Aorta (tissue), 5 donors: Measurements from ENCODE around the gene DNAJC30. TPM values are rescaled to one million over a fixed set of nuclear protein-coding genes. Genes with fewer than 3 reads are reported as not detected.
A peak's percentile ranks its signal among the peaks of the same experiment; 100 is the strongest.

Experiments used
- ATAC-seq: fragments of 200-7000 bp; cut with Tn5 transposase; one replicate; pipeline ENCODE4 v1.9.1; 2022; ENCODE audit warnings: moderate library complexity; ENCODE audit not compliant: low FRiP score
- DNase-seq, 2 donors: peaks; one replicate each; pipeline ENCODE4 v3.0.0-alpha.2; 2020
- H3K27ac ChIP-seq, 2 donors: one replicate each; pipeline ENCODE4 v1.5.1; 2013; ENCODE audit warnings: low read length in 2 of 2, mild to moderate bottlenecking in 2 of 2, moderate library complexity in 2 of 2, control low read depth in 1 of 2, inconsistent platforms in 1 of 2, low read depth in 1 of 2
- H3K27me3 ChIP-seq, 2 donors: one replicate each; pipeline ENCODE4 v1.6.1; 2013; ENCODE audit warnings: control low read depth in 1 of 2, low read length in 1 of 2, mild to moderate bottlenecking in 1 of 2, moderate library complexity in 1 of 2; ENCODE audit not compliant: insufficient read depth in 2 of 2, control insufficient read depth in 1 of 2
- H3K36me3 ChIP-seq, 2 donors: one replicate each; pipeline ENCODE4 v1.6.1; 2013; ENCODE audit warnings: control low read depth in 1 of 2, low read length in 1 of 2, mild to moderate bottlenecking in 1 of 2; ENCODE audit not compliant: insufficient read depth in 2 of 2, control insufficient read depth in 1 of 2
- H3K4me1 ChIP-seq, 2 donors: one replicate each; pipeline ENCODE4 v1.6.1; 2013; ENCODE audit warnings: low read length in 2 of 2, control low read depth in 1 of 2, mild to moderate bottlenecking in 1 of 2, moderate library complexity in 1 of 2; ENCODE audit not compliant: insufficient read depth in 2 of 2, control insufficient read depth in 1 of 2
- H3K4me3 ChIP-seq, 2 donors: one replicate each; pipeline ENCODE4 v1.5.1; 2013; ENCODE audit warnings: low read length in 2 of 2, control low read depth in 1 of 2, mild to moderate bottlenecking in 1 of 2
- H3K9me3 ChIP-seq: one replicate; pipeline ENCODE4 v1.6.1; 2013; ENCODE audit warnings: mild to moderate bottlenecking, low read length; ENCODE audit not compliant: control insufficient read depth
- WGBS, 2 donors: extraction: QIAGEN DNeasy Blood & Tissue Kit; methylation state at CpG; one replicate each; pipeline ENCODE4 v1.1.7; 2013; 5-methylcytosine and 5-hydroxymethylcytosine counted together
- intact Hi-C, 2 donors: fragments of 100-400 bp; cut with DNase I; formaldehyde crosslinking; loops; one replicate each; pipeline versions ENCODE4 v1.14.2 to v1.15.0; 2022
- polyA plus RNA-seq, 2 donors: library from polyadenylated mRNA; stranded (reverse); fragments of 200-250 nt; gene quantifications; one replicate each; pipeline ENCODE4 v1.2.3, GENCODE V29; 2013
- total RNA-seq, 2 donors: library from RNA; stranded (reverse); fragmentation: NEBNext Ultra II Directional; extraction: Animal tissue kit (Norgen Biotek cat#: 25700); gene quantifications; one replicate each; pipeline ENCODE4 v1.2.1, GENCODE V29; 2021
- donor health status: healthy with polysubstance abuse.
- donor health status: Bipolar disorder and iron deficiency.
- donor health status: DM: no; HTN: no; CAD: no.
- donor health status: DM: no; HTN: no; CAD: no.
- donor health status: DM: yes; HTN: yes; CAD: no.

The DNAJC30 gene
- total and polyA plus RNA-seq, 4 donors: 4.5 to 7.8 (median 5.9) TPM

GRCh38 chr7:73652541-73652949 is 30.7 kb downstream of the DNAJC30 start:
- H3K27me3 ChIP-seq: peaks cover 0 to 2% of the 10 kb centered on the region in 2 donors
- no peaks in the 10 kb centered on the region for H3K36me3 ChIP-seq
- H3K27ac ChIP-seq: no peak overlapping the region
- WGBS, 2 donors: 73 to 81% methylated on average over 9 to 11 of the region's 11 CpGs
- ATAC-seq (no peak), DNase-seq (peak in 1 of 2 donors; percentile 13)
- no peak overlapping the region for H3K4me3 ChIP-seq
- H3K9me3 ChIP-seq: no peaks in the 10 kb centered on the region
- intact Hi-C loops: no loop called here
- H3K4me1 ChIP-seq: no peaks in the 10 kb centered on the region

DNA sequence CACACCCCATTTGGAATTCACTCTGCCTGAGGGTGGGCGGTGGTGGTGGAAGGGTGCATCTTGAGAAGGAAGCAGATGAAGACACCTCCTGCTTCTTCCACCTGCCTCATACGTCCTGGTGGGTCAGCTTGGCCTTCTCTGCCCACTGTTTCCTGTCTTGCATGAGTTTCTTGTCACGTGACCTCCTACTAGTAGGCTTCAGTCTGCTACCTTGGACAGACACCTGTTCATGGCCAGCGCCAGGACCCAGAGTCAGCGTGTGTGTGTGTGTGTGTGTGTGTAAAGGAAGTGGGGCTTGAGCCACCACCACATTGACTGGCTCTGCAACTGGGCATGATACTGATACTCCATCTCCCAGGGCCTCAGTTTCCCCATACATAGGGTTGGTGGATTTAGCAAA is 32.7 kb downstream of the DNAJC30 start:
- Histone ChIP-seq H3K4me3 (no peak overlapping the region), H3K4me1 (no peaks in the 10 kb centered on the region), H3K36me3 (no peaks in the 10 kb centered on the region), H3K27ac (no peak overlapping the region), H3K27me3 (peaks cover 0 to 2% of the 10 kb centered on the region in 2 donors), H3K9me3 (no peaks in the 10 kb centered on the region)
- ATAC-seq (no peak), DNase-seq (no peak)
- 65 to 71% methylated on average over 5 of the region's 5 CpGs for WGBS, 2 donors
- intact Hi-C loops: no loop called here

DNA sequence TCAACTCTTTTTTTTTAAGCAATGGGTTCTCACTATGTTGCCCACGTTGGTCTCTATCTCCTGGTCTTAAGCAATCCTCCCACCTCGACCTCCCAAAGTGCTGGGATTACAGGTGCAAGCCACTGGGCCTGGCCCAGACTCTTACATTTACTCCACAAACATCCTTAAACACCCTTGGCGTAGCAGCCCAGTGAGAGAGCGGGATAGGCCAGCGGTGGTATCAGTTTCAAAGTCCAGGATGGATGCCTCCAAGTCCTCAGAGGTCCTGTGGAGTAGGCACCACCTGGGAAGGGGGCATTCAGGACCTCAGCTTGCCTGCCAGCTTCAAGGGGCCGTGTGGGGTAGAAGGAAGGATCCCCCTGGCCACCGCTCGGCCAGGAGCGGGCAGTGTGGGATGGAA is 33.7 kb downstream of the DNAJC30 start:
- no peaks in the 10 kb centered on the region for H3K4me1 ChIP-seq
- H3K27me3 ChIP-seq: peaks cover 0 to 2% of the 10 kb centered on the region in 2 donors
- no peak overlapping the region for H3K4me3 ChIP-seq
- intact Hi-C loops: no loop called here
- no peak overlapping the region for H3K27ac ChIP-seq
- ATAC-seq (no peak), DNase-seq (no peak)
- 50 to 55% methylated on average over 9 of the region's 9 CpGs for WGBS, 2 donors
- no peaks in the 10 kb centered on the region for H3K36me3 ChIP-seq
- H3K9me3 ChIP-seq: no peaks in the 10 kb centered on the region

DNA sequence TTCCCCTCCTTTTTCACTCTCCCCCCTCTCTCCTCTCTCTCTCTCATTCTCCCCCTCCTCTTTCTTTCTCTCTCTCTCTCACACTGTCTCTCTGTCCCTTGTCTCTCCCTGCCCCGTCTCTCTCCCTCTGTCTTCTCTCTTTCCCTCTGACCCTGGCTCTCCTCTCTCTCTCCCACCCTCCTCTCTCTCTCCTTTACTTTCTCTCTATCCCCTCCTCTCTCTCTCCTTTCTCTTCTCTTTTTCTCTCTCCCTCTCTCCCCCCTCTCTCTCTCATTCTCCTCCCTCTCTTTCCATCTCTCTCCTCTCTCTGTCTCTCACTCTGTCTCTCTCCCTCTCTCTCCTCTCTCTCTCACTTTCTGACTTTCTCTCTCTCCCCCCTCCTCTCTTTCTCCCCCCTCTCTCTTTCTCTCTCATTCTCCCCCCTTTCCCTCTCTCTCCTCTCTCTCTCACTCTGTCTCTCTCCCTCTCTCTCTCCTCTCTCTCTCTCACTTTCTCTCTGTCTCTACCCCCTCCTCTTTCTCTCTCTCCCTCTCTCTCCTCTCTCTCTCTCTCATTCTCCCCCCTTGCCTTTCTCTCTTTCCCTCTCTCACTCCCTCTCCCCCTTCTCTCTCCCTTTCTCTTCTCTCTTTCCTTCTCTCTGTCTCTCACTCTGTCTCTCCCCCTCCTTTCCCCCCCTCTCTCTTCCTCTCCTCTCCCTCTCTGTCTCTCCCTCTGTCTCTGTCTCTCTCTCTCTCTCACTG is 34.5 kb downstream of the DNAJC30 start:
- Histone ChIP-seq H3K4me3 (no peak overlapping the region), H3K4me1 (no peaks in the 10 kb centered on the region), H3K27me3 (peaks cover 0 to 2% of the 10 kb centered on the region in 2 donors), H3K9me3 (no peaks in the 10 kb centered on the region), H3K36me3 (no peaks in the 10 kb centered on the region), H3K27ac (no peak overlapping the region)
- no peak for ATAC-seq
- intact Hi-C loops: no loop called here
- WGBS, 2 donors: 55 to 61% methylated on average over 1 of the region's 1 CpG
- DNase-seq: no peak

DNA sequence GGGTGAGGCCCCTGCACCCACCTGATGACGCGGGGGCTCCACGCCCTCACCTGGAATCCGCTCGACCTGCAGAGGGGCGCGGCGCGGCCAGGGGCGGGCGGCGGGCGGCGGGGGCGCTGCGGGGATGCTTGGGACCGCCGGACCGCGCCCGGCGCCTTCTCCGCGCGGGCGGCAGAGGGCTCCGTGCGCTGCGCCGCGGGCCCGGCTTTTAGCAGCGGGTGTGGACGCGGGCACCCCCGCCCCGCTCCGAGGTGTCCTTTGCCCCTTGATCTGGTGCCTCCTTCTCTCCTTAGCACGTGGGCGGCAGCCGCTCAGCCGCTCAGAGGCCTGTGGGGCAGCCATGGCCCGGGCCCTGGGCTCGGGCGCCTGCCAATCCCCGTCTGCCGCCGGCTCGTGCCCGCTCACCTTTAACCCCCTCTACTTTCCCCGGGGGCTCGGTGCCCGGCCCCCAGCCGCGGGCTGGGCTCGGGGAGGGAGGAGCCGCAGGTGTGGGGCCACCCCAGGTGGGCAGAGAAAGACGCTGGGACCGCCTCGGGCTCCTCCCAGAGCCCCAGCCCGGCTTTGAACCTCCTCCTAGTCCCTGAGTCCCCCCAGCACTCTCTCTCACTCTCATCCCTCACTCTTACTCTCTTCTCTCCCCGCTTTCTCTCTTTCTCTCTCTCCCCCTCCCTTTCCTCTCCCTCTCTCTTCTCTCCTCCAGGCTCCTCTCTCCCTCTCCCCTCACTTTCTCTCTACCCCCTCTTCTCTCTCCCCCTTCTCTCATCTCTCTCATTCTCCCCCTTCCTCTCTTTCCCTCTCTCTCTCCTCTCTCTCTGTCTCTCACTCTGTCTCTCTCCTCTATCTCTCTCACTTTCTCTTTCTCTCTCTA is 35.3 kb downstream of the DNAJC30 start:
- H3K9me3 ChIP-seq: no peaks in the 10 kb centered on the region
- WGBS, 2 donors: 1% methylated on average over 37 to 62 of the region's 62 CpGs
- no peaks in the 10 kb centered on the region for H3K4me1 ChIP-seq
- H3K36me3 ChIP-seq: no peaks in the 10 kb centered on the region
- intact Hi-C loops: no loop called here
- peak in 1 of 2 donors; percentile 42 for DNase-seq
- H3K4me3 ChIP-seq: peak overlapping the region; percentile 8 to 21
- peak; percentile 28 for ATAC-seq
- H3K27me3 ChIP-seq: peaks cover 0 to 2% of the 10 kb centered on the region in 2 donors
- H3K27ac ChIP-seq: no peak overlapping the region

GRCh38 chr7:73646785-73647724 is 36.2 kb downstream of the DNAJC30 start:
- H3K4me3 ChIP-seq: no peak overlapping the region
- H3K27ac ChIP-seq: no peak overlapping the region
- DNase-seq: no peak
- ATAC-seq: no peak
- intact Hi-C loops: no loop called here
- H3K4me1 ChIP-seq: no peaks in the 10 kb centered on the region
- H3K36me3 ChIP-seq: no peaks in the 10 kb centered on the region
- H3K27me3 ChIP-seq: peaks cover 0 to 2% of the 10 kb centered on the region in 2 donors
- WGBS, 2 donors: 47 to 59% methylated on average over 13 to 16 of the region's 16 CpGs
- H3K9me3 ChIP-seq: no peaks in the 10 kb centered on the region

DNA sequence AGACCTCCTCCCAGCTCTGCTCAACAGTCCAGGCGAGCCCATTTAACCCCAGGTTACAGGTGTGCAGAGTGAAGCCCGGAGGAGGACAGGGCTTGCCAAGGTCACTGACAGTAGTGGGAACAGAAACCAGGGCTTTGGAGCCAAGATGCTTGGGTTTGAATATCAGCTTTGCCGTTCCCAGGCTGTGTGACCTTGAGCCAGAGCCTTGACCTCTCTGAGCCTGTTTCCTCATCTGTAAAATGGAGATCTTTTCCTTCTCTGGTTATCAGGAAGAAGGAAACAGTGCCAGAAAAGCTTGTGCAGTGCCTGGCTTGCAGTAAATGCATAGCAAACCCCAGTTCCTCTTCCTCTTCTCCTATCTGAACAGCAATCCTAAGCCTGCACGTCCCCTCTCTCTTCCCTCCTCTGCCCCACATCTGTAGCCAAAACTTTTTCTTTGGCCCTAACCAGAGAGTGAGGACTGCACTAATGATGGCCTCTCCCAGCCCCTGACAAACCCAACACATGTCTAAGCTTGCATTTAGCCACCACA is 37.5 kb downstream of the DNAJC30 start:
- peaks cover 6% of the 10 kb centered on the region for H3K9me3 ChIP-seq
- H3K27ac ChIP-seq: no peak overlapping the region
- no peaks in the 10 kb centered on the region for H3K27me3 ChIP-seq
- no peaks in the 10 kb centered on the region for H3K36me3 ChIP-seq
- intact Hi-C loops: no loop called here
- H3K4me3 ChIP-seq: no peak overlapping the region
- no peak for ATAC-seq
- 53 to 67% methylated on average over 4 of the region's 4 CpGs for WGBS, 2 donors
- no peak for DNase-seq
- no peaks in the 10 kb centered on the region for H3K4me1 ChIP-seq

- no peak overlapping the region for H3K4me3 ChIP-seq
- DNase-seq: no peak
- H3K4me1 ChIP-seq: no peaks in the 10 kb centered on the region
- intact Hi-C loops: no loop called here
- 58 to 61% methylated on average over 5 of the region's 5 CpGs for WGBS, 2 donors
- H3K36me3 ChIP-seq: no peaks in the 10 kb centered on the region
- peak; percentile 45 for ATAC-seq
- no peak overlapping the region for H3K27ac ChIP-seq
- H3K9me3 ChIP-seq: peaks cover 6% of the 10 kb centered on the region
- H3K27me3 ChIP-seq: no peaks in the 10 kb centered on the region
Measured at GRCh38 chr7:73644688-73645286, 38.5 kb downstream of the DNAJC30 start.
